HG02571 (cell line): ENCODE results near the gene PSMD13.

Experiments
- ATAC-seq: cut with Tn5 transposase; IDR thresholded peaks from one replicate; pipeline ENCODE4 v1.9.1; 2021; ENCODE audit warnings: mild to moderate bottlenecking, moderate library complexity; ENCODE audit not compliant: unreplicated experiment

The PSMD13 gene

DNA sequence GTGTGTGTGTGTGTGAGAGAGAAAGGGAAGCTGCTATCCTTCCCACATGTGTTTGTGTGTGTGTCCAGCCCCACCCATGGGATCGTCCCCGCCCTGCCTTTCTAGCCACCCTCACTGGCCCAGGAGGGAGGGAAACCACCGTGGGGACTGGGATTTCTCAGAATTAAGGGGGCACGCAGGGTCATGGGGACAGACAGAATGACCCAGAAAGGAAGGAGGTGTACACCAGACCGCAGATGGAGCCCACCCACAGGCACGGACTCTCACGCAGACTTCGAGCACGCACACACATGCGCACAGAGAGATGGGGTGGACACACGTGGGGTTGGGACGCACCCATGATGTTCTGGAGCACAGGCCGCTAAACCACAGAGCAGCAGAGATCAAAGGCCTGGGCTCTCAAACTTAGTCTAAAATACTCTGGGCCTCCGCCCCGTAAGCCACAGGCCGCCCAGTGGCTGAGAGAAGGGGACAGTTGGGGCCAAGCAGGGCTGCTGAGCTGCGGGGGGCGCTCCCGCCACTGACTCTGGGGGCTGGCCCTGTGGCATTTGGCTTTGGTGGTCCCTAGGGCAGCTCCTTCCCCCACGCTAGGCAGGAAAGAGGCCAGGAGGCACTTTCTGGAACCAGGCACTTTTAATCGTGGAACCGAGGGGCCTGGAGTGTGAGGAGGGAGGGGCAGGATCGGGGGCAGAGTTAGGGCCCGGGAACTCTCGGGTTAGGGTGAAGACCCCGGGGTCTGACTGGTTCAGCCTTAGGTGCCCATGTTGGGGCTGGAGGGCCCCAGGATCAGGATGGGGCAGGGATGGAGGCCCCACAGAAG lies 61.0 kb downstream of the PSMD13 start:
- ATAC-seq, result no peak

DNA sequence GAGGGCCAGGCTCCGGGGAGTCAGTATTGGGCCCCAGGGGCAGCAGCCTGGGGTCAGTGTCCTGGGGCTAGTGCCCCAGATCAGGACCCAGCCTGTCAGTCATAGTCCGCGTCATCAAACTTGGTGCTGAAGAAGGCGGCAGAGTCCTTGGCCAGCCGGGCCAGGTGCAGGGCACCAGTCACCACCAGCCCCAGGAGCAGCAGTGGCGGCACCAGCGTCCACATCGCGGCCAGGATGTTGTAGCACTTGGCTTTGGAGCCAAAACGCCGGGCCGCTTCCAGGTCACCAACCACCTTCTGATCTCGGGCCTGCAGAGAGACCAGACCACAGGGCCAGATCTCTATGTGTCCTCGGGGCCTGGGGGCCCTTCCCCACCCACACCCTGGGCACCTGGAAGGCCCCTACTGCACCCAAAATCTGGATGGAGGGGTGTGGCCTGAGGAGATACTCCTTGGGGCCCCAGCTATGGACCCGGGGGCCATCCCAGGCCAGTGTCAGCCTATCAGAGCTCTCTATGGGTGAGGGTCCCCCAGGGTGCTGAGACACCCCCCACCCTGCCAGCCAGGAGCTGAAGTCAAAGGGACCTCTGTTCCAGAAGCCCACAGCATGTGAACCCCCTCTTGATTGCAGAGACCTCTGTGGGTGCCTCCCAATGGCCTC lies 61.8 kb downstream of the PSMD13 start:
- ATAC-seq, result no peak

DNA sequence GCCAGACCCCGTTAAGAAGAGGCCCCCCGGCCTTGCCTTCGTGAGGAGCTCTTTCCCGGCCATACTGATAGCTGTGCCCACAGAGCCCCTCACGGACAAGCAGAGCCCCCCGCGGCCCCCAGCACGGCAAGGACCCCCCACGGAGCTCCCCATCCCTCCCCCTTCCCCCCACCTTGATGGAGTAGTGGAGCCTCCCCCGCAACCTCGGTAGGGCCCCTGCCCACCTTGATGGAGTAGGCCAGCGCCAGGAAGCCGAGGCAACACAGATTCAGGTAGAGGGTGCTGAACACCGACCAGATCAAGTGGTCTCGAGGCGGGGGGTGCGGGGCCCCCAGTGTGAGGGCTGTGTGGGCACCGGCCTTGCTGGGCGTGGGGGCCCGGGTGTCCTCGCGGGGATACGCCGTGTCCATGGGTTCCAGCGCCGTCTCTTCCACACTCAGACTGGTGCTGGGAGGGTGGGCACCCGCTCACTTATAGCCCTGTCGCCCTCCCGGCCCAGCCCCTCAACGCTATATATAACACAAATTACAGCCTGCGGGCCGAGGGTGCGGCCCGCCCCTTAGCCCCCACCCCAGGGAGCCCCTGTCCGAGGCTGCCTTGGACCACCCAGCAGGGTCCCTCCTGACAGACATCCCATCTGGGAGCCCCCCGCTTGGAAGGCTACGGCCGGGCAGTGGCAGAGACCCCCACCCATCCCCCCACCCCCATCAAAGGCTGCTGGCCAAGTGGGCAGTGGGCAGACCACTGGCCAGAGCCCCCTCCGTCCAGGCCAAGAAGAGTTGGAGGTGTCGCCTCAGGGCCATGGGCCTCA lies 62.5 kb downstream of the PSMD13 start, which contains the start of gene IFITM5:
Gene IFITM5, minus strand, starts transcription at position 446 of the 811 bp plus-strand sequence. Its CDS starts 36 bp downstream, at position 410.
- no peak for ATAC-seq

DNA sequence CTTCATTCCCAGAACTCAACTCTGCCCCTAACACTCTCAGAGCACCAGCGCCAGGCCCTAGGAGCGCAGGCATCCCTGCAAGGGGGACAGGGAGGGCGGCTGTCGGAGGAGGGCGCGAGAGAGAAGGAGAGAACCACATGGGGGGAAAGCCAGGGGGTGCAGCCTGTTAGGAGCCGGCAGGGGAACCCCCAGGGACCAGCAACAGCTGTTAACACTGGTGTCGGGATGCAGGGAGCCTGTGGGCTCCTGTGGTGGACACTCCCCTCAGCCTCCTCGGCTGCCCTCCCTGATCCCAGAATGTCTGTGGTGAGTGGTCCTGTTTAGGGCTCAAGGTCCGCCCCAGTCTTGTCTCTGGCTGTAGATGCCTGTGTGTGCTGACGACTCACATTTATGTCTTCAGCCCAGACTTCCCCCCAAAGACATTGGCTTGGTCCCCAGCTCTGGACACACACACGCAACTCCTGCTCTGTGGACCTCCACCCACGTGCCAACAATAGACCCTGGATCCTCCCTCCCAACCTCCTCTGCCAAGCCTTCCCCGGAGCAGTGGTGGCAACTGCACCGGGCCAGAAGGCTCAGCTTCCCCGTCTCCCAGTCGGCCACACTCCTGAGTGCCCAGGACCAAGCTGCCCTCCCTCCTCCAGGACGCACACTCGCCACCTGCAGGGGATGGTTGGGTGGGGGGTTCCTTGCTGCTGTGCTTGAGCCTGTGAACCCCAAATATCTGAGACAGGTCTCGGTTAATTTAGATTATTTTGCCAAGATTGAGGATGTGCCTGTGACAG lies 63.4 kb downstream of the PSMD13 start:
- ATAC-seq, result no peak
